NCI-H2171 treated with DMSO at 0.1 percent for 48 hours (cell line): ENCODE data around the gene COL25A1.
"Not testable (repeated sequence)": the region's sequence is repeated elsewhere in the genome, so short reads cannot be mapped to it uniquely, and the experiment has no call there.

Source experiments
- DNase-seq: peaks from one replicate; lab custom pipeline; 2025; lab: John Stamatoyannopoulos, UW

COL25A1 gene

GRCh38 chr4:108903464-108904221 is 398.8 kb downstream of the COL25A1 start:
- DNase-seq, result no peak

GRCh38 chr4:108902769-108903168 is 399.7 kb downstream of the COL25A1 start:
- no peak for DNase-seq

- DNase-seq, result no peak
Observed at GRCh38 chr4:108901291-108901690, 401.2 kb downstream of the COL25A1 start.

GRCh38 chr4:108900018-108900580 is 402.4 kb downstream of the COL25A1 start:
- DNase-seq, result no peak

GRCh38 chr4:108893468-108893867 is 409.0 kb downstream of the COL25A1 start:
- DNase-seq, result no peak

GRCh38 chr4:108891896-108892590 is 410.4 kb downstream of the COL25A1 start:
- no peak for DNase-seq

GRCh38 chr4:108890484-108890881 is 412.0 kb downstream of the COL25A1 start:
- DNase-seq, result no peak

GRCh38 chr4:108889696-108890483 is 412.6 kb downstream of the COL25A1 start:
- DNase-seq, result no peak

GRCh38 chr4:108888769-108889168 is 413.7 kb downstream of the COL25A1 start:
- DNase-seq, result no peak

GRCh38 chr4:108887034-108887433 is 415.4 kb downstream of the COL25A1 start:
- DNase-seq, result no peak

GRCh38 chr4:108885211-108885610 is 417.2 kb downstream of the COL25A1 start:
- DNase-seq, result no peak

- DNase-seq, result no peak
Observed at GRCh38 chr4:108884596-108884995, 417.9 kb downstream of the COL25A1 start.

- no peak for DNase-seq
Observed at GRCh38 chr4:108881986-108882385, 420.5 kb downstream of the COL25A1 start.

GRCh38 chr4:108881190-108881589 is 421.3 kb downstream of the COL25A1 start:
- DNase-seq, result no peak

- DNase-seq, result no peak
Observed at GRCh38 chr4:108878806-108879205, 423.7 kb downstream of the COL25A1 start.

GRCh38 chr4:108877821-108878220 is 424.6 kb downstream of the COL25A1 start:
- no peak for DNase-seq

- DNase-seq, result no peak
Observed at GRCh38 chr4:108874806-108875205, 427.7 kb downstream of the COL25A1 start.

GRCh38 chr4:108869970-108870369 is 432.5 kb downstream of the COL25A1 start:
- DNase-seq, result not testable (repeated sequence)

GRCh38 chr4:108868606-108869227 is 433.7 kb downstream of the COL25A1 start:
- DNase-seq, result no peak

GRCh38 chr4:108867476-108867875 is 435.0 kb downstream of the COL25A1 start:
- no peak for DNase-seq

- DNase-seq, result no peak
Observed at GRCh38 chr4:108861334-108861733, 441.1 kb downstream of the COL25A1 start.

GRCh38 chr4:108854786-108855185 is 447.7 kb downstream of the COL25A1 start:
- DNase-seq, result no peak
